CD4-positive, alpha-beta T cell (primary cell): Measurements from ENCODE around the gene EIF3L. TPM values are rescaled to one million over a fixed set of nuclear protein-coding genes. Genes with fewer than 3 reads are reported as not detected.

Source experiments
- ATAC-seq: fragments of 200-7000 bp; cut with Tn5 transposase; one replicate; pipeline ENCODE4 v1.10.0; 2022; ENCODE audit warnings: mild to moderate bottlenecking; ENCODE audit not compliant: poor library complexity
- CTCF ChIA-PET: fragments of 350-600 bp; sonication (Branson Sonifier 250); formaldehyde crosslinking; loops from one replicate; lab custom pipeline; 2021; ENCODE audit warnings: antibody characterized with exemption, inconsistent platforms; lab: Charles Lee
- POLR2A ChIA-PET: fragments of 350-600 bp; sonication (Branson Sonifier 250); formaldehyde crosslinking; loops from one replicate; lab custom pipeline; 2021; ENCODE audit warnings: antibody characterized with exemption, inconsistent platforms; lab: Charles Lee
- DNase-seq, 14 experiments: peaks; one replicate each; pipeline ENCODE4 v3.0.0-alpha.2; 2013 to 2020; ENCODE audit warnings: mixed read lengths in 2 of 14
- H3K27ac ChIP-seq, 2 donors: one replicate each; pipeline versions ENCODE4 v1.5.1 to v1.7.0; 2013; ENCODE audit warnings: low read length in 2 of 2, low read depth in 1 of 2, mild to moderate bottlenecking in 1 of 2
- H3K27me3 ChIP-seq, 2 experiments: 1 replicate in 1 of 2; 2 replicates in 1 of 2; pipeline versions ENCODE4 v1.6.1 to v1.7.0; 2013; ENCODE audit warnings: low read length in 2 of 2, control low read depth in 1 of 2, mild to moderate bottlenecking in 1 of 2, moderate library complexity in 1 of 2; ENCODE audit not compliant: insufficient read depth in 2 of 2, control insufficient read depth in 1 of 2
- H3K36me3 ChIP-seq: one replicate; pipeline ENCODE4 v1.6.1; 2013; ENCODE audit warnings: low read length, control low read depth; ENCODE audit not compliant: insufficient read depth
- H3K4me1 ChIP-seq: one replicate; pipeline ENCODE4 v1.6.1; 2013; ENCODE audit warnings: low read length, control low read depth; ENCODE audit not compliant: insufficient read depth
- H3K4me3 ChIP-seq: one replicate; pipeline ENCODE4 v1.5.1; 2013; ENCODE audit warnings: mild to moderate bottlenecking, low read length, moderate library complexity
- H3K9me3 ChIP-seq, 2 experiments: 1 replicate in 1 of 2; 2 replicates in 1 of 2; pipeline versions ENCODE4 v1.6.1 to v1.7.0; 2013; ENCODE audit warnings: low read length in 2 of 2, mild to moderate bottlenecking in 2 of 2, control low read depth in 1 of 2, moderate library complexity in 1 of 2; ENCODE audit not compliant: control insufficient read depth in 1 of 2, insufficient read depth in 1 of 2
- H3K27ac Mint-ChIP-seq: one replicate; pipeline ENCODE4 v1.8.0; 2020; ENCODE audit warnings: mixed read lengths
- H3K27me3 Mint-ChIP-seq: one replicate; pipeline ENCODE4 v1.8.0; 2021; ENCODE audit warnings: mixed read lengths
- H3K36me3 Mint-ChIP-seq: one replicate; pipeline ENCODE4 v1.8.0; 2021; ENCODE audit warnings: low read depth, mixed read lengths
- H3K4me1 Mint-ChIP-seq: one replicate; pipeline ENCODE4 v1.8.0; 2021; ENCODE audit warnings: low read depth, mixed read lengths
- H3K4me3 Mint-ChIP-seq: one replicate; pipeline ENCODE4 v1.8.0; 2020; ENCODE audit warnings: mild to moderate bottlenecking, mixed read lengths
- H3K9me3 Mint-ChIP-seq: one replicate; pipeline ENCODE4 v1.8.0; 2020; ENCODE audit warnings: mixed read lengths
- CTCF ChIP-seq: fragments of 200-600 bp; IDR thresholded peaks from one replicate; pipeline ENCODE4 v1.8.0; 2022; ENCODE audit warnings: antibody characterized with exemption, mild to moderate bottlenecking
- intact Hi-C, 2 experiments: fragments of 100-400 bp; cut with DNase I in 1 of 2; cut with micrococcal nuclease in 1 of 2; formaldehyde crosslinking; loops; one replicate each; pipeline versions ENCODE4 v1.15.1 to v1.9.0; 2023 to 2025; cut with DNase I, micrococcal nuclease
- total RNA-seq, 174 experiments: library from RNA in 2 of 174; stranded (reverse) in 2 of 174; gene quantifications; one replicate each; pipeline ENCODE4 v1.2.3 and lab custom pipeline; 2021 to 2026

EIF3L gene
- total RNA-seq, 2 experiments from 2014 or later = 525 to 541 TPM

GRCh38 chr22:37802310-37803194 is 46.7 kb upstream of the EIF3L start:
- ATAC-seq (no peak), DNase-seq (peak in 3 of 14 experiments; percentile 46 to 48 (median 47))
- Mint-ChIP-seq H3K4me3 (peak overlapping the region; percentile 88), H3K27ac (no peak overlapping the region), H3K27me3 (peaks cover 46% of the 10 kb centered on the region), H3K36me3 (no peaks in the 10 kb centered on the region), H3K9me3 (no peaks in the 10 kb centered on the region), H3K4me1 (peaks cover 45% of the 10 kb centered on the region)
- peaks cover 0 to 19% of the 10 kb centered on the region in 2 experiments for H3K9me3 ChIP-seq
- no peak for TF ChIP-seq CTCF
- peak overlapping the region; percentile 56 for H3K4me3 ChIP-seq
- intact Hi-C loops = no loop called here
- peaks cover 54% of the 10 kb centered on the region for H3K4me1 ChIP-seq
- POLR2A ChIA-PET = interaction anchor here (0.8 kb wide), 1 partner anchor 42 kb away, joined by 3 read pairs; the partner anchor contains the start of gene ANKRD54
- H3K27ac ChIP-seq = no peak overlapping the region
- H3K36me3 ChIP-seq = no peaks in the 10 kb centered on the region
- CTCF ChIA-PET = interaction anchor here (1.2 kb wide), 1 partner anchor 61 kb away, joined by 4 read pairs; no protein-coding TSS in a partner anchor
- peaks cover 38 to 44% of the 10 kb centered on the region in 2 experiments for H3K27me3 ChIP-seq

GRCh38 chr22:37803195-37803638 is 46.0 kb upstream of the EIF3L start:
- Mint-ChIP-seq H3K27me3 (peaks cover 48% of the 10 kb centered on the region), H3K9me3 (no peaks in the 10 kb centered on the region), H3K27ac (no peak overlapping the region), H3K4me3 (peak overlapping the region; percentile 88), H3K4me1 (peaks cover 49% of the 10 kb centered on the region), H3K36me3 (no peaks in the 10 kb centered on the region)
- CTCF ChIA-PET = interaction anchor here (1.2 kb wide), 1 partner anchor 60 kb away, joined by 4 read pairs; no protein-coding TSS in a partner anchor
- peak overlapping the region; percentile 56 for H3K4me3 ChIP-seq
- DNase-seq (no peak), ATAC-seq (no peak)
- POLR2A ChIA-PET = interaction anchor here (0.8 kb wide), 1 partner anchor 41 kb away, joined by 3 read pairs; the partner anchor contains the start of gene ANKRD54
- H3K9me3 ChIP-seq = peaks cover 0 to 19% of the 10 kb centered on the region in 2 experiments
- H3K4me1 ChIP-seq = peaks cover 61% of the 10 kb centered on the region
- peaks cover 43 to 49% of the 10 kb centered on the region in 2 experiments for H3K27me3 ChIP-seq
- no peaks in the 10 kb centered on the region for H3K36me3 ChIP-seq
- TF ChIP-seq CTCF = no peak
- intact Hi-C loops = no loop called here
- no peak overlapping the region for H3K27ac ChIP-seq

- H3K27ac Mint-ChIP-seq = peak overlapping the region; percentile 27
- peaks cover 67% of the 10 kb centered on the region for H3K4me1 ChIP-seq
- H3K27me3 Mint-ChIP-seq = peaks cover 52% of the 10 kb centered on the region
- peaks cover 52% of the 10 kb centered on the region for H3K4me1 Mint-ChIP-seq
- H3K27ac ChIP-seq = no peak overlapping the region
- ChIA-PET POLR2A (interaction anchor here (1.6 kb wide), 1 partner anchor 14 kb away, joined by 6 read pairs; no protein-coding TSS in a partner anchor), CTCF (interaction anchor here (1.2 kb wide), 1 partner anchor 60 kb away, joined by 4 read pairs; no protein-coding TSS in a partner anchor)
- intact Hi-C loops = no loop called here
- H3K27me3 ChIP-seq = peaks cover 44 to 52% of the 10 kb centered on the region in 2 experiments
- no peaks in the 10 kb centered on the region for H3K9me3 Mint-ChIP-seq
- H3K4me3 Mint-ChIP-seq = peak overlapping the region; percentile 79
- no peak for TF ChIP-seq CTCF
- H3K36me3 ChIP-seq = no peaks in the 10 kb centered on the region
- no peak for ATAC-seq
- DNase-seq = no peak
- H3K4me3 ChIP-seq = no peak overlapping the region
- H3K9me3 ChIP-seq = peaks cover 0 to 19% of the 10 kb centered on the region in 2 experiments
- H3K36me3 Mint-ChIP-seq = no peaks in the 10 kb centered on the region
Observed at GRCh38 chr22:37803639-37804351, 45.4 kb upstream of the EIF3L start.
